HG03039 (cell line): Measurements from ENCODE around the gene UPF1.
"Not testable (repeated sequence)": the region's sequence is repeated elsewhere in the genome, so short reads cannot be mapped to it uniquely, and the experiment has no call there.

Source experiments
- ATAC-seq: cut with Tn5 transposase; IDR thresholded peaks from one replicate; pipeline ENCODE4 v1.9.1; 2021; ENCODE audit warnings: mild to moderate bottlenecking, moderate library complexity; ENCODE audit not compliant: unreplicated experiment

Gene UPF1

DNA sequence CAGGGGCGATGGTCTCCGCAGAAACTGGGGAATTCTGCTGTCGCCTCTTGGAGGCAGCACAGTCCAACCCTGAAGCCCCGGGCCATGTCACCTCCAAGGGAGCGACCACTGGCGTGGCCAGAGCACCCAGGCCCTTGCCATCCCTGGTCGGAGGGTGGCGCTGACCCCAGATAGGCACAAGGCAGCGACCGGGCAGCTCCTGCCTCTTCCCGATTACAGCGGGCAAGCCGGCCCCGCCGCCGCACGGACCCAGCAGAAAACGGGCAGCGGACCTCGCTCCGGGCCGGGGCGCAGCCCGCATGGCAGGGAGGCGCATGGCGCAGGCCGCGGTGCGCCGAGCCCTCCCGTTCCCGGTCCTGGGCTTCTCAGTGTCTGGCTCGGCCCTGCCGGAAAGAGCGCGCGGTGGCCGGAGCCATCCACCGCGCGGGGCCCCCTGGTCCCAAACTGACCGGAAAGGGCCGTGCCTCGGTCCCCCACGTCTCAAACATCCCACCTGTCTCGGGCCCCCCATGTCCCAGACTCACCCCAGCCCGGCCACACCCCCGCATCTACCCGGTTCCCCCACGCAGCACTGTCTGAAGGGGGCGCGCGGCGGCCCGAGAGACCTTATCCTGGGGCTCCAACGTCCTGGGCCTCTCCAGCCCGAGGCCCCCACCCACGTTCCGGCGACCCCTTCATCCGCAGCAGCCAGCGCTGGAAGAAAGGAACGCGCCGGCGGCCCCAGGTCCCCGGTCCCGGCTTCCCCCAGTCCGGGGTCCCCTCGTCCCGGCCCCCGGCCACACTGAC is 63.5 kb downstream of the UPF1 start:
- ATAC-seq, result no peak

DNA sequence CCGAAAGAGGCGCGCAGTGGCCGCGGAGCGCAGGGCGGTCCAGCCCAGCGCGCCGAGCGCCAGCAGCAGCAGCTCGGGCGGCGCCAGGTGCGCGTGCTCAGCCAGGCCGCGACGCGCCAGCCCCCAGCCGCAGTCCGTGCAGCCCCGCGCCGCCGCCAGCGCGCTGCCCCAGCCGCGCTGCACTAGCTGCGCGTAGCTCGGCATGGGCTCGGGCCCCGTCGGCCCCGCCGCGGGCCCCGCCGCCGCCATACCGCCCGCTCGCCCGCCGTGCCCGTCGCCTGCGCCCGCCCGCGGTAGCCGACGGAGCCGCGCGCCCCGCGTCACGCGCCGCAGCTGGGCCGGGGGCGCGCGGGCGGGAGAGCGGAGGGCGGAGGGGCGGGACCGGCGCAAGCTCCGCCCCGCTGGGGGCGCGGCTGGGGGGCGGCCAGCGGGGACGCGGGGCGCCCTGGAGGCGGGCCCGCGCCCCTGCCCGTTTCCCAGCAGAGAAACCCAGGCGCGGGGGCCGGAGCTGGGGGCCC is 64.1 kb downstream of the UPF1 start, which contains the start of gene CERS1:
TSS of gene CERS1 (minus strand) at position 335 of the 518 bp plus-strand sequence. CDS start at position 249, 86 bp downstream.
- no peak for ATAC-seq

DNA sequence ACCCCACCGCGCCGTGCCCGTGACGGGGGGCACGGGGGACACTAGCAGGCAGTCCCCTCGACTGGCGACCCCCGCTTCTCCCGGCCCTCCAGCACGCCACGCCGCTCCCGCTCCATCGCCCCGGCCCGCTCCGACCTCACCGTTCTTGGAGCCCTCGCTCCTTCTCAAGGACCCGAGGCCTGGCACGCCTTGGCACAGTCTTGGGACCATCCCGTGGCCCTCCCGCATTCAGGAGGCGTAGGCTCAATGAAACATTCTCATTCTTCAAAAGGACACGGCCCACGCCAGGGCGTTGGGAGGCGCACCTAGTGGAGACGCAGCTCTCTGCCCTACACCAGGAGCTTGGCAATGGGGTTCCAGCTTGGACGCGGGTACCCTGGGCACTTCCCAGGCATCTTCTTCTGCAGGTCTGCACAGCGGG is 64.7 kb downstream of the UPF1 start:
- no peak for ATAC-seq

DNA sequence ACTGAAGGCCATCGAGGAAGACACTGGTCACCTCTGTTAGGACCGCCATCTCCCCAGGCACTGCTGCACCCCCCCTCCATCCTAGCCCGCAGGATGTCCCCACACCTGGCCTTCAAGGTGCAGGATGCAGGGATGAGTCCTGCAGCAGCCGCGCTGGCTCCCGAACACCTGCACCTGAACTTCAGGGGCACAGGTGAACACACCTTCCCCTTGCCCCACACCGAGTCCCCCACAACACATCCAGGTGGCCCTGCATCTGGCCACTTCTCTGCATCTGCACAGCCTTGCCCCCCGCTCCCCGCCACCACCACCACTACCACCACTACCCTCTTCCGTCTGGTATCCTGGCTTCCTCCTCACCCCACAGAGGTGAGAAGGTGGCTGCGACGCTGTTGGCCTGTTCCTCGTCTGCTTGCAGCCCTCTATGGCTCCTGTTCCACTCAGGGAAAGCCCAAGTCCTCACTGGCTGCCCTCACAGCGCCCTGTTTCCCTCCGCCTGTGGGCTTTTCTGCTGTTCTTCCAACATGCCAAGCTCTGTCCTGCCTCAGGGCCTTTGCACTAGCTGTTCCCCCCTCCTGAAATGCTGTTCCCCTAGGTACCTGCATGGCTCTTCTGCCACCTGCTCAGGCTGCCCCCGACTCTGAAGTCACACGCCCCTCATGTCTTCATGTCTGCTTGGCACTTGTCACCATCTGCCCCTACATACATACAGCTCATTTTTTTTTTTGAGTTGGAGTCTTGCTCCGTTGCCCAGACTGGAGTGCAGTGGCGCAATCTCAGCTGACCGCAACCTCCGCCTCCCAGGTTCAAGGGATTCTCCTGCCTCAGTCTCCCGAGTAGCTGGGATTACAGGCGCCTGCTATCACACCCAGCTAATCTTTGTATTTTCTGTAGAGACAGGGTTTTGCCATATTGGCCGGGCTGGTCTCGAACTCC is 65.6 kb downstream of the UPF1 start:
- no peak for ATAC-seq

DNA sequence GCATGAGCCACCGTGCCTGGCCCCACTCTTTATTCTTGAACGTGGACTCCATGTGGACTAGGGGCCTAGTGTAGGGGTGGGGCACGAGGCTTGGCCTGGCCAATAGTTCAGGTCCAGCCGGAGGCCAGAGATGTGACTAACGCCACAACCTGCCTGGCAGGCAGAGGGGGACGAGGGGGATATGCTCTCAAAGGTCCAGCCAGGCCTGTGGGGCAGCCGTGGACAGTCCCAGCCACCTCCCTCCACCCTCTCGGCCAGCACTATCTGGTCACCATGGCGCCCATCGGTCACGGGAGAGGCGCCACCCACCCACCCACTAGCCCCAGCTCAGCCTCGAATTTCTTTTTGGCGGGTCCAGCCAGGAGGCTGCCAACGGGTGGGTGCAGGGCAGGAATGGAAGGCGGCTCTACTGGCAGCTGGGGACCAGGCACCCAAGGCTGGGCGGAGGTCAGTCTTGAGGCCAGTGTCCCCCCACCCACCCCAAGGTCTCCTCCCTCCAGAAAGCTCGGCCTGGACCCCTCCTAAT is 66.4 kb downstream of the UPF1 start:
- ATAC-seq, result no peak

DNA sequence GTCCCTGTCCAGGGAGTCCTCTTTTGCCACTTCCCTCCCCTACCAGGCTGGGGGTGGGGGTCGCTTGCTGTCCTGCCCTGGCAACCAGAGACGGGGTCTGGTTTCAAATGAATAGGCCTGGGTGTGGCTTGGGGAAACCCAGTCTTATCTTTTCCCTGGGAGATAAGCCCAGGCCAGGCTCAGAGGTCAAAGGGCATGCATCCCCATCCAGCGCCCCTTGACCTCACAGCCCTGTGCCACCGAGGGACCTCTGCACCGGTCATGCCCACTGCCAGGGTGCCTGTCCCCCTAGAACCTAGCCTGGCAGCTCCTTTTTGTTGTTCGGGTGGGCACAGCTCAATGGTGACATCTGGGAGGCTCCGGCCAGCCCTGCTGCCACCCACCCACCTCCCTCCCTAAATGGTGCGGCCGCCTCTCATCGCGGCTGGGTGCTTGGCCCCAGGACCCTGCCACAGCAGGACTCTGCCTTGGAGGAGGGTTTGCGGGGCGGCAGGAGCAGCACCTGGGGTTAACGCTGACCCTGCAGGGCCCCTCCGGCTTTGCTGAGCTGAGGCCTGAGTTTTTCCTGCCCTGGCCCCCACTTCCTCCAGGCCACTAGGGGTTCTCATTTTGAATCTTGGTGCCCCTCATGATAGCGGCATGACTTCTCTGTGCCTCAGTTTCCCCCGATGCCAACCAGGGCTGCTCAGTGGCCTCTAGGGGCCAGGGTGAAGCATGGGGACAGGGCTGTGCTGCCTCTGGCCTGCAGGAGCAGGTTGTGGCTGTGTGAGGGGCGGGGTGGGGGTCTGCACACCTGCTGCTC is 67.0 kb downstream of the UPF1 start:
- ATAC-seq, result no peak

DNA sequence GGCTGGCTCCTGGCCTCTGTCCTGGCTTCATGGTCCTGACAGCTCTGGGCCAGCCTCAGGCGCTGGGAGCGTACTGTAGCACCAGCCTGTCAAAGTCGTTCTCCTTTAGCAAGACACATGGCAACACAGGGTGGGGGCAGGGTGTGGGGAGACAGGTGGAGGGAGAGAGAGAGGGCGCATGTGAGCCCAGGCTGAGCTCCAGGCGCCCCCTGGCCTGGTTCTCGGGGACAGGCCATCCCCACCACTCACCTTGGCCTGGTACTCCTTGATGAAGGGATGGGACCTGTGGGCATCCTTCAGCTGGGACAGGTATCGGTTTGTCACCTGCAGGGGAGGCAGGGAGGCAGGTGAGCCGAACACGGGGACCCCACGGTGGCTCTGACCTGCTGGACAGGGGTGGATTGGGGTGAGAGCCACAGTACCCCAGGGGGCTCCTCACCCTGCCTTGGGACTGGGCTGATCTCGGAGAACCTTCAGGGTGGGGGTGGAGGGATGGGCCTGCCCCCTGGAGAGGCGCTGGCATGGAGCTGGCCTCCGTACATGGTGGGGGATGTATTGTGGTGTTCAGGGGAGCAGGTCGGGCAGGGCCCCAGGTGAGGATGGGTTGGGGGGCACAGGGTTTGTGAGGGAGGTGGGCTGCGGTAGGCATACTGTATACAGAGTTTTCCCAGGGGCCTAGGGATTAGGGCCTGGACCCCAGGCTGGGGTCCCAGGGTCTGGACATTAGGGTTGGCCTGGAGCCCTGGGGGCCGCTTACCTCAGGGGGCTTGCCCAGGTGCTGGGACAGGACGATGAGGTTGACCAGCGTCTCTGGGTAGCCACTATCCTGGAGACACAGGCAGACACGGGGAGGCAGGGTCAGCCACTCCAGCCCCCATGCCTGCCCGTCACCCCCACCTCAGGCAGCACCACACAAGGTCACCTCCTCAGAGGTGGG is 68.1 kb downstream of the UPF1 start:
- no peak for ATAC-seq

DNA sequence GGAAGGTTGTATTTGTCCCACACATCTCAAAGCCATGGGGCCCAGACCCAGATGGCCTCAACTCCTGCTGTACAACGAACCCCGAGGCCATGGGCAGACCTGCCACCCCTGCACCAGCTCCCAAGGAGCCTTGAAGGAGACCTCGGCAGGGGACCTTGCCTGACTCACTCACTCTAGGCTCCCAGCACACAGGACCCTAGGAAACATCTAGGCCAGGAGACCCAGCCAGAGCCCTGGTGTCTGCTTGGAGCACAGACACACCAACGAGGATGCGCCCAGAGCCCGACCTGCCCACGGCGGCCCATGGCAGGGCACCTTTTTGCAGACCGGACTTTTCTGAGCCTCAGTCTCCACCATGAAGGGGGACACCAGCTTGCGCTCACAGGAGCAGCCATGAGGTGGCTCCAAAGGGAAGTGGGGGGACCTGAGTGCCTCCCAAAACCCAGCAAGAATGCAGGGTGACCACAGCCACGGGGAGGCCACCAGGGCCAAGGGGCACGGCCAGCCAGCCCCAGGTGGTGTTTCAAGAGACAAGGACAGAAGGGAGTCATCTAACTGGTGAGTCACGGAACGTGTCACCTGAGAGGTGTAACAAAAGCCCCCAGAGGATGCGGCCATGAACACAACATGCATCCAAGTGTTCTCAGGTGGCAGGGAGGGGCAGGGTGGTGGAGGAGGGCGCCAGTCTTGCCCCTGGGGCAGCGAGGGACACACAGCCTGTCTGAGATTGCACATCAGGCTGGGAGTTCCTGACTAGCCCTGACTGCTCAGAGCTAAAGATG is 69.1 kb downstream of the UPF1 start:
- no peak for ATAC-seq

DNA sequence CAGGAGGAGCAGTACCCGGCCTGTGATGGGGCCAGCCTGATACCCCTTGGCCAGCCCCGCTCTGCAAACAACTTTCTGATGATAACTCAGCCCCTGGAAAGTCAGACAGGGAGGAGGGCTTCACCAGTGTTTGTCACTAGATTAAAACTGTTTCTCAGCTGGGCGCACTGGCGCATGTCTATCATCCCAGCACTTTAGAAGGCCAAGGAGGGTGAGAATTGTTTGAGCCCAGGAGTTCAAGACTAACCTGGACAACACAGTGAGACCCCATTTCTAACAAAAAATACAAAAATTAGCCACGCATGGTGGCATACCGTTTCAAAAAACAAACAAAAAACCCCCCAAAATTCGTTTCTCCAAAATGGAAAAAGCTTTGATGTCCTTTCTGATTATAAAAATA is 69.7 kb downstream of the UPF1 start:
- no peak for ATAC-seq

DNA sequence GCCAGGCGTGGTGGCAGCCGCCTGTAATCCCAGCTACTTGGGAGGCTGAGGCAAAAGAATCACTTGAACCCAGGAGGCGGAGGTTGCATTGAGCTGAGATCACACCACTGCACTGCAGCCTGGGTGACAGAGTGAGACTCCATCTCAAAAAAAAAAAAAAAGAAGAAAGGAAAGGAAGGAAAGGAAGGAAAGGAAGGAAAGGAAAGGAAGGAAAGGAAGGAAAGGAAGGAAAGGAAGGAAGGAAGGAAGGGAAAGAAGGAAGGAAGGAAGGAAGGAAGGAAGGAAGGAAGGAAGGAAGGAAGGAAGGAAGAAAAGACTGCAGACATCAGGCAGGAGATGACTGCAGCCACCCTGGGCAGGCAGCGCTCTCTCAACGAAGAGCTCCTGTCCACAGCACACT is 70.8 kb downstream of the UPF1 start:
- ATAC-seq, result not testable (repeated sequence)

DNA sequence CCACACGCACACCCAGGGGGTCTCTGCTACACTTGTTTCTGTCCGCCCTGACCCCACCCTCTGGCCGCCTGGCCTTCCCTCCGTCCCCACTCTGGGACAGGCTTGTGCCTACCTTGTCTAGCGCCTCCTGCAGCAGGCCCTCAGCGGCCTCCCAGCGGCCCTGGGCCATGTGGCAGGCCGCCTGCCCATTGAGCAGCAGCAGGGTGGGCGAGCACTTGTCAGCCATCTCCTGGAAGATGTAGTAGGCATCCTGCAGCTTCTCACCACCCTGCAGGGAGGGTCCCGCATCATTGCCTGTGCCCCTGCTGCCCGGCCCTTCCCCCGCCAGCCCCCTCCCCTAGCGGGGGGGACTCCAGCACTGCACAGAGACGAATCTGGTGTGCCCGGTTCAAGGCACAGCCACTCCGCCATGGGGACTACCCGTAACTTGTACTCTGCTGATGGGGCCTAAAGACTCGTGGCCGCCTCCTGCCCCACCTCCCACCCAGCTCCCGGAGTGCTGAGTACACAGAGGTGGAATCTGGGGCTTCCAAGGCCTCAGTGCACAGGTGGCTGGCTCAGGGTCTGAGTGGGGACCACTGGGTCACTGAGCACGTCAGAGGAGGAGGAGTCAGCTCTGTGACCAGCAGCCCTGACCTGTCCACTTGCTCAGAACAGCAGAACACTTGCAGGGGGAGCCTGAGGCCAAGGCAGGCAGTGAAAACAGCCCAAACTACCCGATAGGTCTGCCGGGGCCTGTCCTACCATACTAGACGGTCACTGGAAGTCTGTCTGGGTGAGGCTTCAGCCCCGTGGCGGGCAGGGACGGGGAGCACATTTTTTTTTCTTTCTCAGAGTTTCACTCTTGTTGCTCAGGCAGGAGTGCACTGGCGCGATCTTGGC is 71.6 kb downstream of the UPF1 start:
- ATAC-seq, result no peak

DNA sequence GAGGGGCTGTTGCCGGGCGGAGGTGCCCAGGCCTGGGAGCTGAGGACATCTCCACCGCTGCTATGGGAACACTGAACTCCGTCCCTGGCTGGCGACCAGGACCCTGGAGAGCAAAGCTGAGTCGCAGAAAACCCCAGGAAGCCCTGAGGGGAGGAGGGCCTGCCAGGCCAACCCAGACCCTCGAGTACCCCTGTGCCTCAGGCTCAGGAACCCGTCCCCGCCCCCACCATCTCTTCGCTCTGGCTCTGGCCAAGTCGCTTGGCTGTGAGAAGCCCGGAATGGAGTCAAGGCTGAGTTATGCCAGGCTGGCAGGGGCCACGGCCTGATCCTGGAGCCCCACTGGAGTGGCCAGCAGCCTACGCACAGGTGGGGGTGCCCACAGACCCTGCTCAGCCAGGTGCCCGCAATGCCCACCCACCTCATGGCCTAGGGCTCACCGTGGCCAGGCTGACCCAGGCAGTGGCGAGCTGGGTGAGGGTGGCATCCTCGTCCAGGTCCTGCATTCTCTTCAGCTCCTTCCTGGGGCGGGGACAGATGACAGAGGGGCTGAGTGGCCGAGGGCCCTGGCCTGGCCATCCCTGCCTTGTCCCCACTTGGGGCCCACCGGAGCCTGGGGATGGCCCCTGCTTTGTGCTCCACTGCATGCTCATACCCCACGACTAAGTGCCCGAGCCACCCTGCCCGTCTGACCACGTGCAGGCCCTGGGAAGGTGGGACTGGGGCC is 72.7 kb downstream of the UPF1 start:
- no peak for ATAC-seq

DNA sequence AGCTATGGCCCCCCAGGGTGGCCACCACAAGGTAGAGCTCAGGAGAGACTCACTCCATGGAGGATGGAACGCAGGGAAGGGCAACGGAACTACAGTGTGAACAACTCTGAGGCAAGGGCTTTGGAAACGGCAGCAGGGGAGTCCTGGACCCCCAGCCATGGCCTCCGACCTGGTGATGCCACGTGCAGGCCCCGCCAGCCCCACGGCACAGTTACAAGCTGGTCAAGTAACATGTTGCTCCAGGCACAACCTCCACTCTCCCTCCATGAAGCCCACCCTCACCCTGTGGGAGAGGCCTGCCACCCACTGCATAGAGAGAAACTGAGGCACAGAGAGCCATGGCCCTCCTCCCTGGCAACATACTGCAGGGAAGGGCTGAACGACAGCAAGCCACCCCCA is 73.3 kb downstream of the UPF1 start:
- ATAC-seq, result no peak

DNA sequence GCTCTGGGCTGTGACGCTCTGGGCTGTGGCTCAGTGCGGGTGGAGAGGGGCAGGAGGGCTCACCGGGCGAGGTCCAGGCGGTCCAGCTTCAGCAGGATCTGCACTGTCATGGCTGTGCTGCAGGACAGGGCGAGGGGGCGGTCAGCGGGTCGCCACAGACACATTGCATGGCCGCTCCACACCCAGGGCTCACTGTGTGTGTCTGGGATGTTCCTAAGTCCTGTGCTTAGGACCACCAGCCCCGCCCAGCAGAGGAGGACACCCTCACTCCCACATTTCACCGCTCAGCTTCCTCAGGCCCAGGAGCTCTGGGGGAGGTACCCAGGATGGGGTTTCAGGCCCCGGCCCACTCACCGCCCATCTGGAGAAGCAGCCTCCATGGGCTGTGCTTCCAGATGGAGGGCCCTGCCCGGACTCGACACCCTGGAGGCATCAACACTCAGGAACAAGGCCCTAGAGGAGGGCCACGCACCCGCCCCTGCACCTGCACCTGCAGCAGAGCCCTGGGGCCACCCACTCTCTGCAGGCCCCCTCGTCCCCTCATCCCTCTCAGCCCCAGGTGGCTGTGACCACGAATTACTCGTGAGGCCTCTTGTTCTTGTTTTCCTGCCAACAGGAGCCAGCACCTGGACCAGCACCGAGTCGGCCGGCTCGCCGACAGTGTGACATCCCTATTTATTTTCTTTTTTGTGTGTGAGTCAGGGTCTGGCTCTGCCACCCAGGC is 73.9 kb downstream of the UPF1 start:
- ATAC-seq, result no peak

DNA sequence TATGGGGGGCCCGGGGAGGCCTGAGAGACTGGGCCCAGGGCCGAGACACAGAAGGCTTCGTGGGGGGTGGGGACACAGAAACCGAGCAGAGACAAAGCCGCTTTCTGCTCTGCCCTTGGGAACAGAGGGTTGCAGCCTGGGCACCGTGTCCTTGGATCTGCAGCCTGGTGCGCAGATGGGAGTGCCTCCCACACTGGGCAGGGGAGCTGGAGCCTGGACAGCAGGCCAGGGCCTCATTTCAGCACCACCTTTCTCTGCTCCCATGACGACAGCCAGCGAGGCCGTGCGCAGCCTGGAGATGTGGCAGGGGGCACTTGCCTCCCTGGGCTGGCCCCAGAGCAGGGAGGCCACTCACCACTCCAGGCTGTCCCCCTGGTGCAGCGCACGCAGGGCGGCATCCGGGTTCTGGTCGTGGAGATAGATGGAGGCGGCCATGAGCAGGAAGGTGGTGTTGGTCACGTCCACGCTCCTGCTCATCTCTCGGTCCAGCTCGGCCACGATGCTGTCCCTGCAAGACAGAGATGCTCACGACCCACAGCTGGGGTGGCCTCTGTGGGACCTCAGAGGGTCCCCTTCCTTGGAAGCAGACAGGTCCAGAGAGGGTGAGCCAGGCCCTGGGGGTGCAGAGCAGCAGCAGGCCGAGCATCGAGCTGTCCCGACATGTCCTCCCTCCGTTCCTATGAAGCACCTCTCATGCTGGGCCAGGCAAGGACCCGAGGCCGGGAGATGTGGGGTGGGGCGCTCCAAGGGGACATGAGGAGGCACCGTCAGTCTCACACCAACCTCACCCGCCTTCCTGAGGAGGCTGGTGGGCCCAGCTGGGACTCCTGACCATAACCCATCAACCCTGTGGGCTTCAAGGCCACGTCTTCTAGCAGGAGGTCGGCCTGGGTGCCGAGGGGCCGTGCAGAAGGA is 75.1 kb downstream of the UPF1 start:
- ATAC-seq, result no peak
